GM23338 (cell line): ENCODE results near the gene WEE2. TPM values are rescaled to one million over a fixed set of nuclear protein-coding genes. Genes with fewer than 3 reads are reported as not detected.

ENCODE experiments used
- ATAC-seq: fragments of 200-7000 bp; cut with Tn5 transposase; 3 replicates; pipeline ENCODE4 v1.9.1; 2020
- DNase-seq: peaks from one replicate; pipeline ENCODE4 v3.0.0-alpha.2; 2015; ENCODE audit warnings: low spot score
- H2AFZ ChIP-seq: fragments of 200-600 bp; sonication (generic); 2 replicates; pipeline ENCODE4 v1.8.0; 2016; ENCODE audit warnings: antibody characterized with exemption, mild to moderate bottlenecking, moderate library complexity
- H3F3A ChIP-seq: fragments of 200-600 bp; sonication (generic); replicated peaks from 2 replicates; pipeline ENCODE4 v1.8.0; 2017; ENCODE audit warnings: antibody characterized with exemption, mixed run types, low read depth
- H3K27ac ChIP-seq: fragments of 200-600 bp; sonication (generic); 2 replicates; pipeline ENCODE4 v1.6.1; 2016; ENCODE audit warnings: low read depth
- H3K27me3 ChIP-seq: fragments of 200-600 bp; sonication (generic); 2 replicates; pipeline ENCODE4 v1.8.0; 2016; ENCODE audit warnings: mild to moderate bottlenecking, mixed run types, moderate library complexity; ENCODE audit not compliant: insufficient read depth
- H3K36me3 ChIP-seq: fragments of 200-600 bp; sonication (generic); 2 replicates; pipeline ENCODE4 v1.8.0; 2016; ENCODE audit warnings: mild to moderate bottlenecking; ENCODE audit not compliant: insufficient read depth
- H3K4me1 ChIP-seq: fragments of 200-600 bp; sonication (generic); 2 replicates; pipeline ENCODE4 v1.8.0; 2016; ENCODE audit warnings: mild to moderate bottlenecking, moderate library complexity; ENCODE audit not compliant: insufficient read depth
- H3K4me2 ChIP-seq: fragments of 200-600 bp; sonication (generic); 2 replicates; pipeline ENCODE4 v1.7.1; 2017; ENCODE audit warnings: mixed run types
- H3K4me3 ChIP-seq: fragments of 200-600 bp; sonication (generic); 2 replicates; pipeline ENCODE4 v1.6.1; 2016; ENCODE audit warnings: mixed run types
- H3K79me2 ChIP-seq: fragments of 200-600 bp; sonication (generic); replicated peaks from 2 replicates; pipeline ENCODE4 v1.8.0; 2017; ENCODE audit warnings: mild to moderate bottlenecking; ENCODE audit not compliant: insufficient read depth
- H3K9me2 ChIP-seq: fragments of 200-600 bp; sonication (generic); 2 replicates; pipeline ENCODE4 v1.8.0; 2017; ENCODE audit not compliant: insufficient read depth
- H4K20me1 ChIP-seq: fragments of 200-600 bp; sonication (generic); replicated peaks from 2 replicates; pipeline ENCODE4 v1.8.0; 2017; ENCODE audit warnings: mild to moderate bottlenecking; ENCODE audit not compliant: insufficient read depth
- H3K27ac Mint-ChIP-seq: 2 replicates; pipeline ENCODE4 v1.8.0; 2020; ENCODE audit warnings: inconsistent platforms, mild to moderate bottlenecking, moderate library complexity, mixed read lengths
- H3K27me3 Mint-ChIP-seq: 3 replicates; pipeline ENCODE4 v1.8.0; 2022; ENCODE audit warnings: low read depth, mild to moderate bottlenecking, moderate library complexity, mixed read lengths, inconsistent platforms; ENCODE audit not compliant: insufficient read depth, poor library complexity
- H3K36me3 Mint-ChIP-seq: 3 replicates; pipeline ENCODE4 v1.8.0; 2021; ENCODE audit warnings: low read depth, mild to moderate bottlenecking, inconsistent platforms, moderate library complexity, mixed read lengths
- H3K4me1 Mint-ChIP-seq: 3 replicates; pipeline ENCODE4 v1.8.0; 2020; ENCODE audit warnings: mild to moderate bottlenecking, inconsistent platforms, mixed read lengths
- H3K4me3 Mint-ChIP-seq: 3 replicates; pipeline ENCODE4 v1.8.0; 2021; ENCODE audit warnings: moderate library complexity, mild to moderate bottlenecking, inconsistent platforms, mixed read lengths
- H3K9me3 Mint-ChIP-seq: 3 replicates; pipeline ENCODE4 v1.8.0; 2020; ENCODE audit warnings: moderate library complexity, mild to moderate bottlenecking, inconsistent platforms, mixed read lengths
- CREB1 ChIP-seq: fragments of 250-450 bp; sonication (Bioruptor Pico); IDR thresholded peaks from 2 replicates; pipeline ENCODE4 v1.5.0; 2020; ENCODE audit warnings: low read depth, mild to moderate bottlenecking, moderate library complexity
- CTCF ChIP-seq, 2 experiments: fragments of 200-600 bp in 1 of 2; sonication (generic) in 1 of 2; conservative IDR thresholded peaks; 2 replicates each; pipeline versions ENCODE4 v1.5.1 to v1.6.1; 2016 to 2017; ENCODE audit warnings: antibody characterized with exemption in 2 of 2, low read depth in 2 of 2, mild to moderate bottlenecking in 2 of 2, moderate library complexity in 1 of 2
- EZH2 ChIP-seq: fragments of 200-600 bp; sonication (generic); IDR thresholded peaks from one replicate; pipeline ENCODE4 v1.8.0; 2017; ENCODE audit warnings: antibody characterized with exemption, mild to moderate bottlenecking, low read depth; ENCODE audit not compliant: unreplicated experiment
- EZH2phosphoT487 ChIP-seq: fragments of 200-600 bp; sonication (generic); IDR thresholded peaks from one replicate; pipeline ENCODE4 v1.8.1; 2018; ENCODE audit warnings: antibody characterized with exemption; ENCODE audit not compliant: unreplicated experiment
- NANOG ChIP-seq: IDR thresholded peaks from 2 replicates; pipeline ENCODE4 v1.6.1; 2016; ENCODE audit warnings: antibody characterized with exemption, borderline replicate concordance
- POLR2AphosphoS5 ChIP-seq: IDR thresholded peaks from 2 replicates; pipeline ENCODE4 v1.6.1; 2016; ENCODE audit warnings: antibody characterized with exemption, low read depth
- polyA plus RNA-seq: library from polyadenylated mRNA; unstranded; fragments of >200 nt; fragmentation: Nextera tagmentation; extraction: Ambion mirVana; gene quantifications from 2 replicates; pipeline ENCODE4 v1.2.1, GENCODE V29; 2016
- total RNA-seq: library from RNA; depleted of rRNA; stranded (reverse); fragments of >200 nt; shearing (Covaris generic); gene quantifications from 2 replicates; pipeline ENCODE4 v1.2.3, GENCODE V29; 2014
- TF ChIP-seq, protein P1 (sequence below): IDR thresholded peaks from one replicate; pipeline ENCODE4 v1.6.1; 2018; ENCODE audit warnings: antibody characterized with exemption; ENCODE audit not compliant: unreplicated experiment
- TF ChIP-seq, protein P2 (sequence below): IDR thresholded peaks from 2 replicates; pipeline ENCODE4 v1.6.1; 2016; ENCODE audit warnings: antibody characterized with exemption

The WEE2 gene
- total and polyA plus RNA-seq, 2 experiments from 2014 or later = not detected

DNA sequence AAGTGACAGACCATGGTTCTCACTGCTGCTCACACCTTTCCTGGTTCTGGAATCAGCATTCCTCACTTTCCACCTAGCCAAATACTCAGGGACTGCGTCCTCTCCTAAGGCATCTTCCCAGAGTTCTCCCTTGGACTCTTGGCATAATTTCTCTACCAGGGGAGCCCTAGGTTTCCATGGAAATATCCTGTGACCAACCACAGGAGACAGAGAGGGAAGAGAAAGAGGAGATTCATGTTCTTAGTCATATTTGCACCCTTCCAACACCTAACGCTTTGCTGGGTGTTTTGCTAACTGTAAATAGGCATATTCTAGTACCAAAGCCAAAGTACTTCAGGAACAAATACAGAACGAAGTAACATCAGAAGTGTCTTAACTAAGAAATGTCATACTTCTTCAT lies 34.8 kb upstream of the WEE2 start:
- DNase-seq = no peak
- H3K27ac Mint-ChIP-seq = no peak overlapping the region

More for the DNA sequence above, 34.8 kb upstream of the WEE2 start:
- Mint-ChIP-seq H3K27me3 (peaks cover 6% of the 10 kb centered on the region), H3K4me3 (no peak overlapping the region), H3K36me3 (peaks cover 40% of the 10 kb centered on the region), H3K4me1 (peaks cover 9% of the 10 kb centered on the region; the same call in 2 of the 3 replicates), H3K9me3 (peaks cover 8% of the 10 kb centered on the region; the same call in 1 of the 3 replicates)
- no peaks in the 10 kb centered on the region for H3K9me2 ChIP-seq
- H3K27ac ChIP-seq = no peak overlapping the region
- no peak overlapping the region for H3K4me3 ChIP-seq
- TF ChIP-seq CTCF (conservative IDR thresholded peaks at IDR 0.05; ENCODE audit: low read depth in 2 of 2) = no peak
- no peak for TF ChIP-seq POLR2AphosphoS5
- TF ChIP-seq, protein P1, sequence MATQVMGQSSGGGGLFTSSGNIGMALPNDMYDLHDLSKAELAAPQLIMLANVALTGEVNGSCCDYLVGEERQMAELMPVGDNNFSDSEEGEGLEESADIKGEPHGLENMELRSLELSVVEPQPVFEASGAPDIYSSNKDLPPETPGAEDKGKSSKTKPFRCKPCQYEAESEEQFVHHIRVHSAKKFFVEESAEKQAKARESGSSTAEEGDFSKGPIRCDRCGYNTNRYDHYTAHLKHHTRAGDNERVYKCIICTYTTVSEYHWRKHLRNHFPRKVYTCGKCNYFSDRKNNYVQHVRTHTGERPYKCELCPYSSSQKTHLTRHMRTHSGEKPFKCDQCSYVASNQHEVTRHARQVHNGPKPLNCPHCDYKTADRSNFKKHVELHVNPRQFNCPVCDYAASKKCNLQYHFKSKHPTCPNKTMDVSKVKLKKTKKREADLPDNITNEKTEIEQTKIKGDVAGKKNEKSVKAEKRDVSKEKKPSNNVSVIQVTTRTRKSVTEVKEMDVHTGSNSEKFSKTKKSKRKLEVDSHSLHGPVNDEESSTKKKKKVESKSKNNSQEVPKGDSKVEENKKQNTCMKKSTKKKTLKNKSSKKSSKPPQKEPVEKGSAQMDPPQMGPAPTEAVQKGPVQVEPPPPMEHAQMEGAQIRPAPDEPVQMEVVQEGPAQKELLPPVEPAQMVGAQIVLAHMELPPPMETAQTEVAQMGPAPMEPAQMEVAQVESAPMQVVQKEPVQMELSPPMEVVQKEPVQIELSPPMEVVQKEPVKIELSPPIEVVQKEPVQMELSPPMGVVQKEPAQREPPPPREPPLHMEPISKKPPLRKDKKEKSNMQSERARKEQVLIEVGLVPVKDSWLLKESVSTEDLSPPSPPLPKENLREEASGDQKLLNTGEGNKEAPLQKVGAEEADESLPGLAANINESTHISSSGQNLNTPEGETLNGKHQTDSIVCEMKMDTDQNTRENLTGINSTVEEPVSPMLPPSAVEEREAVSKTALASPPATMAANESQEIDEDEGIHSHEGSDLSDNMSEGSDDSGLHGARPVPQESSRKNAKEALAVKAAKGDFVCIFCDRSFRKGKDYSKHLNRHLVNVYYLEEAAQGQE = no peak
- TF ChIP-seq NANOG = no peak
- TF ChIP-seq EZH2 = no peak
- no peak for TF ChIP-seq CREB1
- TF ChIP-seq, protein P2, sequence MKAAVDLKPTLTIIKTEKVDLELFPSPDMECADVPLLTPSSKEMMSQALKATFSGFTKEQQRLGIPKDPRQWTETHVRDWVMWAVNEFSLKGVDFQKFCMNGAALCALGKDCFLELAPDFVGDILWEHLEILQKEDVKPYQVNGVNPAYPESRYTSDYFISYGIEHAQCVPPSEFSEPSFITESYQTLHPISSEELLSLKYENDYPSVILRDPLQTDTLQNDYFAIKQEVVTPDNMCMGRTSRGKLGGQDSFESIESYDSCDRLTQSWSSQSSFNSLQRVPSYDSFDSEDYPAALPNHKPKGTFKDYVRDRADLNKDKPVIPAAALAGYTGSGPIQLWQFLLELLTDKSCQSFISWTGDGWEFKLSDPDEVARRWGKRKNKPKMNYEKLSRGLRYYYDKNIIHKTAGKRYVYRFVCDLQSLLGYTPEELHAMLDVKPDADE = no peak
- no peak for TF ChIP-seq EZH2phosphoT487
- H3K4me1 ChIP-seq = no peaks in the 10 kb centered on the region
- H3F3A ChIP-seq = no peaks in the 10 kb centered on the region
- ATAC-seq = no peak
- no peaks in the 10 kb centered on the region for H3K79me2 ChIP-seq
- H4K20me1 ChIP-seq = 0 out of 2 replicates have a peak, but pooled peaks cover 3% of the 10 kb centered on the region
- no peak overlapping the region for H2AFZ ChIP-seq
- peaks cover 3% of the 10 kb centered on the region; the same call in 1 of the 2 replicates for H3K36me3 ChIP-seq
- no peaks in the 10 kb centered on the region for H3K27me3 ChIP-seq
- H3K4me2 ChIP-seq = no peak overlapping the region
